Liver (tissue), 9 donors: ENCODE data around the gene ADAMTS2. TPM values are rescaled to one million over a fixed set of nuclear protein-coding genes. Genes with fewer than 3 reads are reported as not detected.

Source experiments
- DNase-seq: peaks from one replicate; pipeline ENCODE4 v3.0.0-alpha.2; 2017; ENCODE audit warnings: low spot score
- H3K27ac ChIP-seq, 2 donors: one replicate each; pipeline ENCODE4 v1.7.0; 2013; ENCODE audit warnings: inconsistent platforms in 2 of 2, low read length in 2 of 2, control low read depth in 1 of 2, low read depth in 1 of 2, mild to moderate bottlenecking in 1 of 2
- H3K27me3 ChIP-seq, 4 donors: one replicate each; pipeline versions ENCODE4 v1.6.1 to v1.7.0; 2013; ENCODE audit warnings: low read length in 3 of 4, inconsistent platforms in 1 of 4, mild to moderate bottlenecking in 1 of 4, moderate library complexity in 1 of 4; ENCODE audit not compliant: control insufficient read depth in 4 of 4, insufficient read depth in 4 of 4
- H3K36me3 ChIP-seq, 4 donors: one replicate each; pipeline versions ENCODE4 v1.6.1 to v1.7.0; 2013; ENCODE audit warnings: low read length in 3 of 4, mild to moderate bottlenecking in 3 of 4, low read depth in 1 of 4, moderate library complexity in 1 of 4; ENCODE audit not compliant: control insufficient read depth in 4 of 4, insufficient read depth in 3 of 4
- H3K4me1 ChIP-seq, 4 donors: one replicate each; pipeline versions ENCODE4 v1.6.1 to v1.7.0; 2013; ENCODE audit warnings: low read length in 3 of 4, mild to moderate bottlenecking in 3 of 4, moderate library complexity in 1 of 4; ENCODE audit not compliant: control insufficient read depth in 4 of 4, insufficient read depth in 4 of 4
- H3K4me3 ChIP-seq, 3 donors: one replicate each; pipeline versions ENCODE4 v1.6.1 to v1.7.0; 2013; ENCODE audit warnings: low read length in 3 of 3, control low read depth in 1 of 3, low read depth in 1 of 3, mild to moderate bottlenecking in 1 of 3
- H3K9ac ChIP-seq, 2 donors: one replicate each; pipeline ENCODE4 v1.7.0; 2013; ENCODE audit warnings: low read length in 2 of 2, mild to moderate bottlenecking in 2 of 2, moderate library complexity in 2 of 2, control low read depth in 1 of 2, low read depth in 1 of 2
- H3K9me3 ChIP-seq, 4 donors: one replicate each; pipeline versions ENCODE4 v1.6.1 to v1.7.0; 2013; ENCODE audit warnings: low read length in 3 of 4; ENCODE audit not compliant: control insufficient read depth in 4 of 4
- ATF3 ChIP-seq: IDR thresholded peaks from 2 replicates; pipeline ENCODE4 v1.6.1; 2016; ENCODE audit warnings: antibody characterized with exemption
- EGR1 ChIP-seq, 2 donors: IDR thresholded peaks; 2 replicates each; pipeline ENCODE4 v1.6.1; 2016 to 2018; ENCODE audit warnings: antibody characterized with exemption in 2 of 2, low read depth in 2 of 2
- FOXA1 ChIP-seq: IDR thresholded peaks from 2 replicates; pipeline ENCODE4 v1.6.1; 2016; ENCODE audit warnings: antibody characterized with exemption
- FOXA2 ChIP-seq: IDR thresholded peaks from 2 replicates; pipeline ENCODE4 v1.6.1; 2016; ENCODE audit warnings: antibody characterized with exemption
- GABPA ChIP-seq, 2 donors: IDR thresholded peaks in 1 of 2; conservative IDR thresholded peaks in 1 of 2; 2 replicates each; pipeline ENCODE4 v1.6.1; 2016; ENCODE audit warnings: antibody characterized with exemption in 2 of 2, mild to moderate bottlenecking in 1 of 2, moderate library complexity in 1 of 2
- JUND ChIP-seq, 2 donors: IDR thresholded peaks; 2 replicates each; pipeline ENCODE4 v1.6.1; 2016; ENCODE audit warnings: antibody characterized with exemption in 2 of 2
- NR2F2 ChIP-seq: IDR thresholded peaks from 2 replicates; pipeline ENCODE4 v1.6.1; 2016; ENCODE audit warnings: antibody characterized with exemption
- RAD21 ChIP-seq, 2 donors: IDR thresholded peaks; 2 replicates each; pipeline ENCODE4 v1.6.1; 2016; ENCODE audit warnings: antibody characterized with exemption in 2 of 2, mild to moderate bottlenecking in 2 of 2
- SP1 ChIP-seq: IDR thresholded peaks from 2 replicates; pipeline ENCODE4 v1.6.1; 2018; ENCODE audit warnings: antibody characterized with exemption, mild to moderate bottlenecking
- TAF1 ChIP-seq: conservative IDR thresholded peaks from 2 replicates; pipeline ENCODE4 v1.6.1; 2016; ENCODE audit warnings: antibody characterized with exemption, mild to moderate bottlenecking
- YY1 ChIP-seq: IDR thresholded peaks from 2 replicates; pipeline ENCODE4 v1.6.1; 2016; ENCODE audit warnings: antibody characterized with exemption, mild to moderate bottlenecking
- ZBTB33 ChIP-seq: IDR thresholded peaks from 2 replicates; pipeline ENCODE4 v1.6.1; 2016; ENCODE audit warnings: antibody characterized with exemption
- WGBS: extraction: QIAGEN DNeasy Blood & Tissue Kit; methylation state at CpG from one replicate; pipeline ENCODE4 v1.1.7; 2013; 5-methylcytosine and 5-hydroxymethylcytosine counted together
- polyA plus RNA-seq, 2 donors: library from polyadenylated mRNA; stranded (reverse) in 1 of 2; unstranded in 1 of 2; fragments of 200-250 nt in 1 of 2; fragments of >200 nt in 1 of 2; fragmentation: Nextera tagmentation in 1 of 2; extraction: Ambion mirVana in 1 of 2; gene quantifications; one replicate each; pipeline versions ENCODE4 v1.2.1 to v1.2.3, GENCODE V29; 2013 to 2015
- total RNA-seq, 2 donors: library from RNA; depleted of rRNA; stranded (reverse); fragments of >200 nt; gene quantifications; one replicate each; pipeline ENCODE4 v1.2.3, GENCODE V29; 2014
- TF ChIP-seq, protein P1 (sequence below): fragments of 150-350 bp; IDR thresholded peaks from 2 replicates; pipeline ENCODE4 v1.5.1; 2017; ENCODE audit warnings: improper control_type of control experiment, low read depth, low read length; ENCODE audit not compliant: missing input control
- donor health status: healthy.
- donor health status: healthy.
- donor health status: healthy.
- donor health status: healthy.
- donor health status: healthy.

ADAMTS2 gene
- total and polyA plus RNA-seq, 4 donors = 2.7 to 24.3 (median 12.0) TPM

DNA sequence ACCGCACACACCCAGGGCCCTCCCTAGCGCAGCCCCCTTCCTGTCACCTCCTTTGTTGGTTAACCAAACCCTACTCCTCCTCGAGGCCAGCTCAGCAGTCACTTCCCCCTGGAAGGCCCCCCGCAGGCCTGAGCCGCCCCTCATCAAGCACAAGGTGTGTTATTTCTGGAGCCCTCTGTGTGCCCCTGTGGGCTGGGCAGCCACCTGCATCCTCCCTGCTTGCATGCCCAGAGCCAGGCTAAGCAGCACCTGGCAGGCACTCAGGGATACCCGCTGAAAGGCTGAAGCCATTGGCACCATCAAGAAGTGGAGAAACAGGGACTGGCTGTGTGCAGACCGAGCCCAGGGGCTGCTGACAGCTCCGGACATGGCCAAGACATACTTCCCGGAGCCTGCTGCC lies 163.3 kb downstream of the ADAMTS2 start:
- TF ChIP-seq ZBTB33 (no peak), GABPA (IDR thresholded peaks at IDR 0.05 in 1 of 2, conservative IDR thresholded peaks at IDR 0.05 in 1 of 2) (no peak), JUND (IDR thresholded peaks at IDR 0.05) (no peak), SP1 (no peak), TAF1 (no peak), YY1 (no peak), FOXA2 (no peak), RAD21 (IDR thresholded peaks at IDR 0.05) (no peak), ATF3 (no peak), FOXA1 (no peak), EGR1 (IDR thresholded peaks at IDR 0.05; ENCODE audit: low read depth in 2 of 2) (no peak)
- TF ChIP-seq, protein P1, sequence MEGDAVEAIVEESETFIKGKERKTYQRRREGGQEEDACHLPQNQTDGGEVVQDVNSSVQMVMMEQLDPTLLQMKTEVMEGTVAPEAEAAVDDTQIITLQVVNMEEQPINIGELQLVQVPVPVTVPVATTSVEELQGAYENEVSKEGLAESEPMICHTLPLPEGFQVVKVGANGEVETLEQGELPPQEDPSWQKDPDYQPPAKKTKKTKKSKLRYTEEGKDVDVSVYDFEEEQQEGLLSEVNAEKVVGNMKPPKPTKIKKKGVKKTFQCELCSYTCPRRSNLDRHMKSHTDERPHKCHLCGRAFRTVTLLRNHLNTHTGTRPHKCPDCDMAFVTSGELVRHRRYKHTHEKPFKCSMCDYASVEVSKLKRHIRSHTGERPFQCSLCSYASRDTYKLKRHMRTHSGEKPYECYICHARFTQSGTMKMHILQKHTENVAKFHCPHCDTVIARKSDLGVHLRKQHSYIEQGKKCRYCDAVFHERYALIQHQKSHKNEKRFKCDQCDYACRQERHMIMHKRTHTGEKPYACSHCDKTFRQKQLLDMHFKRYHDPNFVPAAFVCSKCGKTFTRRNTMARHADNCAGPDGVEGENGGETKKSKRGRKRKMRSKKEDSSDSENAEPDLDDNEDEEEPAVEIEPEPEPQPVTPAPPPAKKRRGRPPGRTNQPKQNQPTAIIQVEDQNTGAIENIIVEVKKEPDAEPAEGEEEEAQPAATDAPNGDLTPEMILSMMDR = no peak
- Histone ChIP-seq H3K36me3 (no peaks in the 10 kb centered on the region), H3K9ac (no peak overlapping the region), H3K4me3 (no peak overlapping the region), H3K9me3 (no peaks in the 10 kb centered on the region), H3K27ac (no peak overlapping the region), H3K27me3 (no peaks in the 10 kb centered on the region), H3K4me1 (no peaks in the 10 kb centered on the region)
- no peak for DNase-seq
- WGBS = 70% methylated on average over 9 of the region's 9 CpGs

DNA sequence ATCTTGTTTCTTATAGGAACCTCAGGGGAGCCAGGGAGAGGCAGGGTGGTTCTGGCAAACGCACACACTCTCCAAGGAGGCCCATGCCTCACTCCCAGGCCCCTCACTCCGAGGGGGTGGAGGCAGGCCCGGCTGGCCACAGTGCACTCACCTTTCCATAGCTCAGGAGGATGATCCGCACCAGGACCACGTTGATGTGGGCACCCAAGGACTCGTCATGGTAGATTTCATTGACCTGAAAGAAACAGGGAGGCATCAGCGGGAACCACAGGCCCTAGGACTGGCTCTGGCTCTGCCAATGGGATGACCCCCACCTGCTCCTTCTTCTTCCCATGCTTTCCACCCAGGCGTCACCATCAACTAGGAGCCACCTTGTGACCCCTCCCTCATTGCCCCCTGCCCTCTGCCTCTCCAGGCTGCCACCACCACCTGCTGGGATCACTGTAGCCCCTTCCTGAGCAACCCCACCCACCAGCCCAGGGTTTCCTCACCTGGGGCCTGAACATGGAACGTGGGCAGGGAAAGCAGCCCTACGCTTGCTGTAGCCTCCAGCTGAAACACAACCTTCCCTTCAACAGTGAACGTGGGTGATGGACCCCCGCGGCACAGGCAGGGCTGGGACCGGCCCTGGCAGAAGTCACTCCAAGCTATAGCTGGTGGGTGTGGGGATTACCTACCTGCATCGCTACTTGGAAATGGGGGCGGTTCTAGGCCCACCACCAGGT lies 164.2 kb downstream of the ADAMTS2 start:
- Histone ChIP-seq H3K9ac (no peak overlapping the region), H3K9me3 (no peaks in the 10 kb centered on the region), H3K27me3 (no peaks in the 10 kb centered on the region), H3K4me3 (no peak overlapping the region), H3K36me3 (no peaks in the 10 kb centered on the region), H3K27ac (no peak overlapping the region), H3K4me1 (no peaks in the 10 kb centered on the region)
- TF ChIP-seq YY1 = no peak
- DNase-seq = no peak
- WGBS = 89% methylated on average over 16 of the region's 16 CpGs

DNA sequence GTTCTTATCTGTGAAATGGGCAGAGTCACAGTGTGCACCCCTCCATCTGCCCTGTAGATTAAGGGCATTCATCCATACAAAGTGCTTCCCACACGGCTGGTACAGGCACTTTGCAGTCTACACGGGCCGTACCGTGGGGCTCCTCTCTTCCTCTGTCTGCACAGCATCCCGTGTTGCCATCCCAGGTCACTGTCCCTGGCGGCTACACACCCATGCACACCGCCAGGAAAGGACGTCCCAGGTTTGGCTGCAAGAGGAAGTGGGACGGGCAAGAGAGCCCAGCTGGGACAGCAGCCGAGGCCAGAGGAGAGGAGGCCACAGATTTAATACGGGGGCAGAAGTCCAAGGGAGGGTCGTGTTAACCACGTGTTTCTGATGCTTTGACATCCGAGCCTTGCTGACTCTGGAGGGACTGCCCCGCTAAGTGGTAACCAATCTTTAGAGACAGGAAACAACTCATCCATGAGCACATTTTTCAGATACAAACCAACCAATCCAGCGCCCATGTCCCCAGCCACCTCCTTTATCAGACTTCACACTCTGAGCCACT lies 165.1 kb downstream of the ADAMTS2 start:
- H3K27me3 ChIP-seq = no peaks in the 10 kb centered on the region
- WGBS = 74% methylated on average over 16 of the region's 16 CpGs

More for the DNA sequence above, 165.1 kb downstream of the ADAMTS2 start:
- Histone ChIP-seq H3K4me1 (no peaks in the 10 kb centered on the region), H3K9me3 (no peaks in the 10 kb centered on the region), H3K4me3 (no peak overlapping the region), H3K36me3 (no peaks in the 10 kb centered on the region), H3K9ac (no peak overlapping the region), H3K27ac (no peak overlapping the region)
- DNase-seq = no peak
- TF ChIP-seq NR2F2 = no peak
- no peak for TF ChIP-seq YY1
